ENCODE measurements around the gene KIAA1217. TPM values are rescaled to one million over a fixed set of nuclear protein-coding genes. Genes with fewer than 3 reads are reported as not detected.

KIAA1217 gene
- total RNA-seq, 1 donor from 2014 or later: 121 TPM

DNA sequence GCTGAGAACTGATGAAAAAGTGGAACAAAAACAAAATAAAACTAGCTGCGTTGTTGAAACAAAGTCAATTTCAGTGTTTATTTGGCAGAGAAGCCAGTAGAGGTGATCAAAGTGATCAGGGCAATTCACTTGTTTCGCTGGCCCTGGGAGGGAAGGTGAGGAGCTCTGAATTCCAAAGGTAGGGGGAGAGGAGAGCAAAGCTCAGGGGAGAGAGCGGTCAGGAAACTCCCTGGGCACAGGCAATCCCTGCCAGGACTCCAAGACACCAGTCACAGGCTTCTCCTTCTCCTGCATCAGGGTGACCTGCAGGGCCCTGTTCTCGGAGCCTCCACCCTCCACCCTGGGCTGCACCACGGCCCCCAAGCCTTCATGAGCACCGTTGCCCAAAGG is 6.8 kb upstream of the KIAA1217 start:
- Mint-ChIP-seq H3K9me3 (ENCODE audit: low read depth) (no peaks in the 10 kb centered on the region), H3K27ac (peak overlapping the region; percentile 86), H3K36me3 (ENCODE audit: insufficient read depth) (no peaks in the 10 kb centered on the region), H3K27me3 (no peaks in the 10 kb centered on the region), H3K4me3 (ENCODE audit: low read depth) (no peak overlapping the region), H3K4me1 (ENCODE audit: low read depth) (peaks cover 24% of the 10 kb centered on the region)
- no peak for TF ChIP-seq CTCF (IDR thresholded peaks at IDR 0.05; ENCODE audit: unreplicated experiment)
- peak; percentile 18 for DNase-seq (ENCODE audit: low spot score, unreplicated experiment)

DNA sequence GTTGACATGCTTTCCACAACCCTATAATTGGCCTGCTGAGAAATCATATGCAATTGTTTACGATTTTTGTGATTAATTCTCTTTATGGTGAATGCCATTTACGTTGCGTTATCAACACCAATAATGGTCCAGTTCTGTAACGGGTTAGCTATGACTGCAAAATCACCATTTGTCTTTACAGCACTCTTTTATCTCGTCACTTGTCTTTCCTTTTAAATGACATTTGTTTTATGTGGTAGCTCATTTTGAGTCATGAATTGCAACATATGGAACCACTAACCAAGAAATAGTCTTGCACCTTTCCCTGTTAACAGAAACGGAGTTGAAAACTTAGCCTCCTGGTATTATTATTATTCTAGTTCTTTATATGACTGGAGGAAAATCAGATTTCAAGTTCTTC is 3.1 kb upstream of the KIAA1217 start:
- Mint-ChIP-seq H3K4me3 (ENCODE audit: low read depth) (no peak overlapping the region), H3K27ac (no peak overlapping the region), H3K27me3 (no peaks in the 10 kb centered on the region), H3K36me3 (ENCODE audit: insufficient read depth) (peaks cover 2% of the 10 kb centered on the region), H3K9me3 (ENCODE audit: low read depth) (no peaks in the 10 kb centered on the region), H3K4me1 (ENCODE audit: low read depth) (peaks cover 55% of the 10 kb centered on the region)
- DNase-seq (ENCODE audit: low spot score, unreplicated experiment): no peak
- no peak for TF ChIP-seq CTCF (IDR thresholded peaks at IDR 0.05; ENCODE audit: unreplicated experiment)

GRCh38 chr10:24206334-24206733 is 2.6 kb upstream of the KIAA1217 start:
- Mint-ChIP-seq H3K36me3 (ENCODE audit: insufficient read depth) (peaks cover 3% of the 10 kb centered on the region), H3K4me1 (ENCODE audit: low read depth) (peaks cover 57% of the 10 kb centered on the region), H3K9me3 (ENCODE audit: low read depth) (no peaks in the 10 kb centered on the region), H3K27ac (peak overlapping the region; percentile 26), H3K4me3 (ENCODE audit: low read depth) (no peak overlapping the region), H3K27me3 (no peaks in the 10 kb centered on the region)
- TF ChIP-seq CTCF (IDR thresholded peaks at IDR 0.05; ENCODE audit: unreplicated experiment): no peak
- DNase-seq (ENCODE audit: low spot score, unreplicated experiment): no peak

GRCh38 chr10:24206926-24207325 is 2.0 kb upstream of the KIAA1217 start:
- H3K4me3 Mint-ChIP-seq (ENCODE audit: low read depth): no peak overlapping the region
- H3K9me3 Mint-ChIP-seq (ENCODE audit: low read depth): no peaks in the 10 kb centered on the region
- H3K4me1 Mint-ChIP-seq (ENCODE audit: low read depth): peaks cover 55% of the 10 kb centered on the region
- peaks cover 3% of the 10 kb centered on the region for H3K36me3 Mint-ChIP-seq (ENCODE audit: insufficient read depth)
- DNase-seq (ENCODE audit: low spot score, unreplicated experiment): no peak
- H3K27ac Mint-ChIP-seq: peak overlapping the region; percentile 94
- no peaks in the 10 kb centered on the region for H3K27me3 Mint-ChIP-seq
- TF ChIP-seq CTCF (IDR thresholded peaks at IDR 0.05; ENCODE audit: unreplicated experiment): no peak

DNA sequence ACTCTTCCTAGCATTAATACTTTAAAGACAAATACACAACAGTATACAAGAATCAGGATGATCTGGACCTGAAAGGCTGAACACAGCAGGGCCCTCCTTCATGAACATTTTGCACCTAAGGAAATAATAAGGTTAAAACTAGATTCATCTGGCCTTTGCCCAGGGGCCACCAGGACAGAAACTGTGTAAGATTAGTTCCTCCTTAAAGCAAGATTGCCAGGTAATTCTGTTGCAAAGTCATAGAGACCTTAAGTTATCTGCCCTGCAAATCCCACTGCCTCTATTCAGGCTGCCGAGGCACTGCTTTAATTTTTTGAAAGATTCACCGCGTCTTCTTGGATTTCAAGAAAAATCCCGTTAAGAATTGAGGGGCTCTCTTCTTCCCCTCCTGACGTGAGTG is 1.6 kb upstream of the KIAA1217 start:
- DNase-seq (ENCODE audit: low spot score, unreplicated experiment): no peak
- Mint-ChIP-seq H3K27me3 (no peaks in the 10 kb centered on the region), H3K27ac (peak overlapping the region; percentile 94), H3K9me3 (ENCODE audit: low read depth) (no peaks in the 10 kb centered on the region), H3K36me3 (ENCODE audit: insufficient read depth) (peaks cover 3% of the 10 kb centered on the region), H3K4me3 (ENCODE audit: low read depth) (no peak overlapping the region), H3K4me1 (ENCODE audit: low read depth) (peaks cover 55% of the 10 kb centered on the region)
- no peak for TF ChIP-seq CTCF (IDR thresholded peaks at IDR 0.05; ENCODE audit: unreplicated experiment)

All from progenitor cell of endocrine pancreas (in vitro differentiated cells).